Measurements from ENCODE around the gene ZNF287.

DNA sequence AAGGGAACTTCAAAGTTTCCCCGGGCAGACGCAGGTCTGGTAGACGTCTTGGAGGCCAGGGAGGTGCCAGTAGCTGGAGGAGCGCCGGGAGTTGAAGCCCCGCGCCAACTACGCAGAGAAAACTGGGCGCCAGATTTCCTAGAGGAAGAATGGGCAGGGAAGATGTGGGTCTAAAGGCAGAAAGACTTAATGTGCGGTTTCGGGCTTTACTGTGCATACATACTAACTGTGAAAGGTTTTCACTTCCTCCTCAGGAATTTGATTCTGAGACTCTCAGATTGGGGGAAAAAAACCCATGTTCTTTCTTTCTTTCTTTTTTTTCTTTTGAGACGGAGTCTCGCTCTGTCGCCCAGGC, 331 bp upstream of the ZNF287 start:
- TF ChIP-seq POLR2A (IDR thresholded peaks at IDR 0.05) (no peak), POLR2AphosphoS5 (IDR thresholded peaks at IDR 0.05) (no peak)
- TF ChIP-seq, protein P1, sequence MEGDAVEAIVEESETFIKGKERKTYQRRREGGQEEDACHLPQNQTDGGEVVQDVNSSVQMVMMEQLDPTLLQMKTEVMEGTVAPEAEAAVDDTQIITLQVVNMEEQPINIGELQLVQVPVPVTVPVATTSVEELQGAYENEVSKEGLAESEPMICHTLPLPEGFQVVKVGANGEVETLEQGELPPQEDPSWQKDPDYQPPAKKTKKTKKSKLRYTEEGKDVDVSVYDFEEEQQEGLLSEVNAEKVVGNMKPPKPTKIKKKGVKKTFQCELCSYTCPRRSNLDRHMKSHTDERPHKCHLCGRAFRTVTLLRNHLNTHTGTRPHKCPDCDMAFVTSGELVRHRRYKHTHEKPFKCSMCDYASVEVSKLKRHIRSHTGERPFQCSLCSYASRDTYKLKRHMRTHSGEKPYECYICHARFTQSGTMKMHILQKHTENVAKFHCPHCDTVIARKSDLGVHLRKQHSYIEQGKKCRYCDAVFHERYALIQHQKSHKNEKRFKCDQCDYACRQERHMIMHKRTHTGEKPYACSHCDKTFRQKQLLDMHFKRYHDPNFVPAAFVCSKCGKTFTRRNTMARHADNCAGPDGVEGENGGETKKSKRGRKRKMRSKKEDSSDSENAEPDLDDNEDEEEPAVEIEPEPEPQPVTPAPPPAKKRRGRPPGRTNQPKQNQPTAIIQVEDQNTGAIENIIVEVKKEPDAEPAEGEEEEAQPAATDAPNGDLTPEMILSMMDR (IDR thresholded peaks at IDR 0.05 in 8 of 11, conservative IDR thresholded peaks at IDR 0.05 in 3 of 11), result no peak
